Activated T-helper 2 cell treated with anti-CD3 and anti-CD28 coated beads, Interferon-gamma antibody, Interleukin-2, Interleukin-4, amounts not matched to agents 10 μg/mL and 5 μg/mL and 100 μg/mL, durations not matched to agents 14 hours and 24 hours and 36 hours (primary cell): ENCODE data around the gene EXOSC3. TPM values are rescaled to one million over a fixed set of nuclear protein-coding genes. Genes with fewer than 3 reads are reported as not detected.

Source experiments
- DNase-seq: peaks from one replicate; pipeline ENCODE4 v3.0.0; 2021; ENCODE audit warnings: low spot score
- H3K27ac Mint-ChIP-seq: one replicate; pipeline ENCODE4 v1.8.0; 2021; ENCODE audit warnings: mixed read lengths
- H3K27me3 Mint-ChIP-seq: one replicate; pipeline ENCODE4 v1.8.0; 2021; ENCODE audit warnings: low read depth, mixed read lengths
- H3K36me3 Mint-ChIP-seq: one replicate; pipeline ENCODE4 v1.8.0; 2021; ENCODE audit warnings: low read depth, mixed read lengths
- H3K4me1 Mint-ChIP-seq: one replicate; pipeline ENCODE4 v1.8.0; 2021; ENCODE audit warnings: low read depth, mixed read lengths
- H3K4me3 Mint-ChIP-seq: one replicate; pipeline ENCODE4 v1.8.0; 2021; ENCODE audit warnings: low read depth, mild to moderate bottlenecking, moderate library complexity, mixed read lengths
- H3K9me3 Mint-ChIP-seq: one replicate; pipeline ENCODE4 v1.8.0; 2021; ENCODE audit warnings: mixed read lengths
- intact Hi-C: fragments of 100-400 bp; cut with micrococcal nuclease; formaldehyde crosslinking; loops from one replicate; pipeline ENCODE4 v1.15.1; 2023
- total RNA-seq: library from RNA; stranded (reverse); gene quantifications from 2 replicates; pipeline ENCODE4 v1.2.3, GENCODE V29; 2022

Gene EXOSC3
- total RNA-seq, 1 donor from 2014 or later = 85.8 TPM

DNA sequence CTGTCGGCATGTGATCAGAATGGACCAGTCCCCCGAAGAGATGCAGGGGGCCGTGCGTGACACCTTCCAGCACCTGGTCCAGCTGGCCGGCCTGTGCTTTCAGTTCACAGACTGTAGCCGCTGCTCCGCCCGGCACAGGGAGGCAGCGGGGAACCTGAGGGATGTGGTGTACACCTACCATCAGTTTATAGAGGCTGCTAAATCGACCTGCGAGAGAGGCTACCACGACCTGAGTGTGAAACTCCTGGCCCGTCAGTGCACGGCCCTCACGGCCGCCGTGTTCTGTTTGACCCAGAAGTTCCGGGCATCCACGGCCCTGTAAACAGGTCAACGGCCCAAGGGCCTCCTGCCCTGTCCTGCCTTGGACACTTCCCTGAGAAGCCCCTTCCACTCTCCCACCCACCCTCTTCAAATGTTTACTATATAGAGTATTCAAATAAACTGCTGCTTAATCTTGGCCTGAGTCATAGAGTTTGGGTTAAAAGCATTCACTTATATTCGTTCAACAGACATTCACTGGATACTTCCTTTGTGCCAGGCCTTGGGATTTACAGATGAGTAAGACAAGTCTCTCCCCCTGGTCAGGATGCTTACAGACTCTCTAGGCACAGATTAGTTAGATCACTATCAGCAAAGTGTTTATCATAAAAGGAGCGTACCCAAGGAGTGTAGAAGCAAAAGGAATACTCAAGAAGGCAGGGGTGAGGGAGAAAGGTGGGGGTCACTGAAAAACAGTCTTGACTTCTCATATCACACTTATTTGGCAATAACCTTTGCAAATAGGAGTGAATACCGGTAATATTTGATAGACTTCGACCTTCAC, 38.2 kb downstream of the EXOSC3 start:
- peaks cover 2% of the 10 kb centered on the region for H3K27me3 Mint-ChIP-seq
- intact Hi-C loops = loop anchor here (10.0 kb wide), 1 partner anchor 618 kb away; no protein-coding TSS in a partner anchor
- no peaks in the 10 kb centered on the region for H3K9me3 Mint-ChIP-seq
- no peaks in the 10 kb centered on the region for H3K36me3 Mint-ChIP-seq
- no peaks in the 10 kb centered on the region for H3K4me1 Mint-ChIP-seq
- DNase-seq = no peak
- no peak overlapping the region for H3K27ac Mint-ChIP-seq
- H3K4me3 Mint-ChIP-seq = no peak overlapping the region

DNA sequence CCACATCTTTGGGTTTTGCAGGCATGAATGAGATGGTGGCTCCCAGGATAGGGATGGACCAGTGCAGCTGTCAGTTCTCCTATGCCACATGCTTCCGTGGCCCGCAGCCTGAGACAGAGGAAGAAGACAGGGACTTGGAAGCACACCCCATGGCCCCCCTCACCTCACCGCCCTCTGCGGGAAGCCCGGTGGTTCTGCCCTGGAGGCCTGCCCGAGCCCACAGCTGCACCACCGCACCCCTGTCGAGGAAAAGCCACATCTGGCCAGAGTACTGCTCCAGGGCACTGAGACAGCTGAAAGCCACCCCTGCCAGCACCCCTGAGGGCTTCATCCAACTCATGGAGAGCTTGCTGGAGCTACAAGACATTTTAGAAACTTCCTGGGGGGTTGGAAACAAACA, 38.9 kb downstream of the EXOSC3 start:
- no peak for DNase-seq
- H3K27me3 Mint-ChIP-seq = peaks cover 2% of the 10 kb centered on the region
- no peak overlapping the region for H3K4me3 Mint-ChIP-seq
- H3K9me3 Mint-ChIP-seq = no peaks in the 10 kb centered on the region
- no peak overlapping the region for H3K27ac Mint-ChIP-seq
- H3K36me3 Mint-ChIP-seq = no peaks in the 10 kb centered on the region
- H3K4me1 Mint-ChIP-seq = no peaks in the 10 kb centered on the region
- intact Hi-C loops = loop anchor here (10.0 kb wide), 1 partner anchor 619 kb away; no protein-coding TSS in a partner anchor

DNA sequence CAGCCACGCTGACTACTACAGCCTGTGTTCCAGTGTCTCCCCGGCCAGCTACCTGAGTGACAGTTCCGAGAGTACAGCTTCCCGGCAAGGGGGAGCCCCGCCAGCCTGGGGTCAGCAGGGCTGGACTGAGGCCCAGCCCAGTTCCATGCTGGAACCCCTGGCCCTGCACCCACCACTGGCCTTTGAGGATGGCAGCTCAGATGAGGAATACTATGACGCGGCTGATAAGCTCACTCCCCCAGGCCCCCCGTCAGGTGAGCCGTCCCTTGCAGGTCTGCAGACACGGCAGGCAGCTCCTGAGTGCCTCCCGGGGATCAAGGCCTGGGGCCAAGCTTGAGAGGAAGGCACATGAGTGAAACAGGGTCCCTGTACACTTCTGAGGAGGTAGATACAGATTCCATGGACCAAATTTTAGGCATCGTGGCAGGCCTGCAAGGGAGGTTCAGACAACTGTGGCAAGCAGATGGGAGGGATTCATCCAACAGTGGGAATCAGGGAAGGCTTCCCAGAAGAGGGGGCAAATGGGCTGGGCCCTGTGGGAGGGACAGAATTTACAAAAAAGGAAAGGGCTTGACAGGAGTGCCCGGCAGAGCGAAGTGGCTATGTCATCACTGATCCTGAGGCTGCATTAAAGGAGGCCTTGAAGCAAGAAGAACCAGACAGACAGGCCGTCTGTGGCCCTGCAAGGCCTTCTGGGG, 44.1 kb downstream of the EXOSC3 start:
- DNase-seq = no peak
- peaks cover 2% of the 10 kb centered on the region for H3K27me3 Mint-ChIP-seq
- no peaks in the 10 kb centered on the region for H3K36me3 Mint-ChIP-seq
- H3K4me3 Mint-ChIP-seq = no peak overlapping the region
- H3K4me1 Mint-ChIP-seq = no peaks in the 10 kb centered on the region
- intact Hi-C loops = loop anchor here (10.0 kb wide), 1 partner anchor 624 kb away; no protein-coding TSS in a partner anchor
- no peak overlapping the region for H3K27ac Mint-ChIP-seq
- H3K9me3 Mint-ChIP-seq = no peaks in the 10 kb centered on the region

DNA sequence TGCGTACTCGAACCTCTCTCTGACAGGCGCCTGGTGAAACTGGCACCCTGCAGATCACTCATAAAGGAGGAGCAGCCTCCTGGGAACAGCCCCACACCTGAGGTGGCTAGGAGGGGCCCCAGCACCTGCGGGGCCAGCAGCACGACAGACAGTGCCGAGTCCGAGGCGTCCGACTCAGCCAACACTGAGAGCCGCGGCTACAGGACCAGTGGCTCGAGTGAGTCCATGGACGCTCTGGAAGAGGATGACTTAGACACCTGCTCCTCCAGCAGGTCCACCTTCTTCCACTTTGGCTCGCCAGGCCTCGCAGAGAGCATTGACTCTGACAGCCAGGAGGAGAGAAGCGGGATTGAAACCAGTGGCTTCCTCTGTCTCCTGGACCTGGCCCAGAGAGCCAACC, 44.7 kb downstream of the EXOSC3 start:
- no peaks in the 10 kb centered on the region for H3K4me1 Mint-ChIP-seq
- H3K27ac Mint-ChIP-seq = no peak overlapping the region
- intact Hi-C loops = loop anchor here (10.0 kb wide), 1 partner anchor 625 kb away; no protein-coding TSS in a partner anchor
- no peak overlapping the region for H3K4me3 Mint-ChIP-seq
- no peaks in the 10 kb centered on the region for H3K9me3 Mint-ChIP-seq
- DNase-seq = no peak
- H3K27me3 Mint-ChIP-seq = peaks cover 2% of the 10 kb centered on the region
- H3K36me3 Mint-ChIP-seq = no peaks in the 10 kb centered on the region

DNA sequence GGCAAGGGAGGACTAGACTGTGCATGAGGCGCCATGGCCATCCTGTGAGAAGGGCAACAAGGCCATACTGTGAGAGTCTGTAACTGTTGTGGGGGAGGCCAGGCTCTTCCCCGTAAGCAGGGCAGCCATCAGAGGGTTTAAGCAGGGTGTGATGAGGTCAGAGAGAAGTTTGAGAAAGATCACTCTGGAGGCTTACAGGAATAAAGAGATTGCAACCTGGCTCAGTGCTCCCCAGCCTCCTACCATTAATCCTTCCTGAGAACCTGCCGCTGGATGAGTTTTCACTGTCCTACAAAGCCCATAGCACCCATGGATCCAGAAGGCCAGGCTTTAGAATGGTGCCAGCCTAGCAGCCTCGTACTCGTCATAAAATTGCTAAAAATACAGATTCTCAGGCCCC, 45.6 kb downstream of the EXOSC3 start:
- no peaks in the 10 kb centered on the region for H3K36me3 Mint-ChIP-seq
- H3K27me3 Mint-ChIP-seq = peaks cover 1% of the 10 kb centered on the region
- no peaks in the 10 kb centered on the region for H3K9me3 Mint-ChIP-seq
- intact Hi-C loops = no loop called here
- no peak overlapping the region for H3K4me3 Mint-ChIP-seq
- H3K27ac Mint-ChIP-seq = no peak overlapping the region
- DNase-seq = no peak
- H3K4me1 Mint-ChIP-seq = no peaks in the 10 kb centered on the region

DNA sequence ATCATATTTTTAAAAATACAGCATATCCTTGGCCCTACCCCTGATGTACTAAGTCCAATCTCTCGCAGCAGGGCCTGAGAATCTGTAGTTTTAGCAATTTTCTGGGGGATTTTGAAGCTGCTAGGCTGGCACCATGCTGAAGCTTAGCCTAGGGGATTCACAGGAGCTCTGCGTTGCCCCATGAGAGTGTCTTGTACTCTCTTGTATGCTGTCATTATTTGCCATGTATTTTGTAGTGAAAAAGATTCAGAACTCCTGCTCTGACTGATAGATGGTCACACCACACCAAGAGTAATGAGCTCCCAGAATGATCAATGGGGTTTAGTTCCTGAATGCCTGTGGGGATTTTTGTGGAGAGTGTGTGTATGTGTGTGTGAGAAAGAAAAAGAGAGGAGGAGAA, 51.9 kb downstream of the EXOSC3 start:
- no peaks in the 10 kb centered on the region for H3K4me1 Mint-ChIP-seq
- no peak overlapping the region for H3K27ac Mint-ChIP-seq
- H3K4me3 Mint-ChIP-seq = no peak overlapping the region
- no peaks in the 10 kb centered on the region for H3K36me3 Mint-ChIP-seq
- intact Hi-C loops = no loop called here
- no peak for DNase-seq
- H3K27me3 Mint-ChIP-seq = peaks cover 21% of the 10 kb centered on the region
- no peaks in the 10 kb centered on the region for H3K9me3 Mint-ChIP-seq

DNA sequence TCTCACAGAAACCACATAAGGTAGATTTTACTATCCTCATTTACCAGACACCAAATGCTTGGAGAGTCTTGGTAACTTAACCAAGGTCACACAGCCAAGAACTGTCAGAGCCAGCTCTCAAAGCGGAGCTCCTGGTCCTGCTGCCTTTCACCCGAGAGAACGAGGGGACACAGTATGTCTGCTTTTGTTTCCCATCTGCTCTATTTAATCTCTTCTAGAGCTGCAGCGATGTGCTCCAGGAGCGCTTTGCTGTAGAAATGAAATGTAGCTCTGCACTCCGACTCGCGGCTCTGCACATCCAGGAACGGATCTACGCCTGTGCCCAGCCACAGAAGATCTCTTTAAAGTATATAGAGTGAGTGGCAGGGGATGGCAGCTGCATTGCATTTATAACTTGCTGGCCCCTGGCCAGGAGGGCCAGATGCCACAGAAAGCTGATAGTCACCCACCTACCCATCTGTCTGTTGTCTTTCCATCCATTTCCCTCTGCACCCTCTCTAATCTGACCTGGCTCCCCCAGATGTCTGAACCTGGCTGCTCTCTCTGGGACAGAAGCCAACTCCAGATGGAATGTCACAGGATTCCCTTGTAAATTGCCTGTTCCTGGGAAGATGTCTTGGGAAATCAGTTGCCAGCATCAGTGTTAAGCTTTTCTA, 52.6 kb downstream of the EXOSC3 start:
- intact Hi-C loops = no loop called here
- Mint-ChIP-seq H3K9me3 (no peaks in the 10 kb centered on the region), H3K27me3 (peaks cover 24% of the 10 kb centered on the region), H3K4me3 (no peak overlapping the region), H3K27ac (no peak overlapping the region), H3K36me3 (no peaks in the 10 kb centered on the region), H3K4me1 (no peaks in the 10 kb centered on the region)
- no peak for DNase-seq

DNA sequence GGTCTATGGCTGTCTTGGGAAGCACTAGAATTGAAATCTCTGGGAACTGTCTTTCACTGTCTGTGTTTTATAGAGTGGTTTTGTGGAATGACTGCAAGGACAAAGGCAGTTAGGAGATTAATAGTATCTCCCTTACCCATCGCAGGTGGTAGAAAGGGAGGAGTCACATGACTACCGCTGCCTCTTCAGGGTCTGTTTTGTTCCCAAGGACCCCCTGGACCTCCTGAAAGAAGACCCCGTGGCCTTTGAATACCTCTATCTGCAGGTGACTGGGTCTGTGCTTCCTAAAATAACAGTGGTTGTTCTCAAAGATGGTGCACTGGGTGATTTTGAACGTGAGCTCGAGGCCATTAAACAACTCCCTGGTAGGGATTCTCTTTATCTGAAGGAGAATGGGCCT, 54.0 kb downstream of the EXOSC3 start:
- no peak for DNase-seq
- Mint-ChIP-seq H3K36me3 (no peaks in the 10 kb centered on the region), H3K4me1 (no peaks in the 10 kb centered on the region), H3K4me3 (no peak overlapping the region), H3K27me3 (peaks cover 29% of the 10 kb centered on the region), H3K27ac (no peak overlapping the region), H3K9me3 (no peaks in the 10 kb centered on the region)
- intact Hi-C loops = no loop called here

DNA sequence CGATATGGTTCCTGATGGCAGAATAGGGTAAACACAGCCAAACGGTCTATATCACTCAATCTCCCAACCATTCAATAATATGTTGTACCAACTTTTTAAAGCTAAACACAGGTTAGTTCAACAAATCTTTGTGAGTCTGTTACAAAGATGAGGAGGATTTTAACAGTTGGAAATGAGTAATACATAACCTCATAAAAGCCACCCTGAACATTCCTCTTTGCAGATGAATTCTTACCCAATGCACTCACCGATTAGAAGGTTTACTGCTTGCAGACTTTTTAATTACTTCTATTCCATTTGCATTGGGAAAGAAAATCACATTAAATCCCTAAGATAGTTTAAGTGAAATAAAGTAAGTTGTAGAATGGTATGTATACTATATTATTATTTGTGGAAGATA, 54.6 kb downstream of the EXOSC3 start:
- Mint-ChIP-seq H3K36me3 (no peaks in the 10 kb centered on the region), H3K27me3 (peaks cover 29% of the 10 kb centered on the region), H3K9me3 (no peaks in the 10 kb centered on the region), H3K27ac (no peak overlapping the region), H3K4me1 (no peaks in the 10 kb centered on the region), H3K4me3 (no peak overlapping the region)
- intact Hi-C loops = no loop called here
- DNase-seq = no peak

Other genes with a start within 250 kb of the EXOSC3 start
- 1.8 and 2.4 TPM in 2 replicates for gene FBXO10, start 208.7 kb downstream of the EXOSC3 start, total RNA-seq
- 153 and 155 TPM in 2 replicates for gene TOMM5, start 192.5 kb downstream of the EXOSC3 start, total RNA-seq
- gene FRMPD1, start 134.1 kb downstream of the EXOSC3 start, total RNA-seq = not detected in 2 replicates
- gene TRMT10B, start 31.3 kb downstream of the EXOSC3 start, total RNA-seq = 11.8 and 12.1 TPM in 2 replicates
- 17.4 and 18.4 TPM in 2 replicates for gene DCAF10, start 15.7 kb upstream of the EXOSC3 start, total RNA-seq
- 29.7 and 31.4 TPM in 2 replicates for gene SLC25A51, start 119.1 kb upstream of the EXOSC3 start, total RNA-seq